Stimulated activated CD8-positive, alpha-beta memory T cell treated with anti-CD3 and anti-CD28 coated beads, Interleukin-15, amount 100 ng/mL, for 4 hours (primary cell): ENCODE data around the gene COL16A1.
A peak's percentile ranks its signal among the peaks of the same experiment; 100 is the strongest.

Source experiments
- DNase-seq, 2 donors: peaks; one replicate each; pipeline ENCODE4 v3.0.0-alpha.2; 2020; ENCODE audit warnings: low read depth in 2 of 2

Gene COL16A1

DNA sequence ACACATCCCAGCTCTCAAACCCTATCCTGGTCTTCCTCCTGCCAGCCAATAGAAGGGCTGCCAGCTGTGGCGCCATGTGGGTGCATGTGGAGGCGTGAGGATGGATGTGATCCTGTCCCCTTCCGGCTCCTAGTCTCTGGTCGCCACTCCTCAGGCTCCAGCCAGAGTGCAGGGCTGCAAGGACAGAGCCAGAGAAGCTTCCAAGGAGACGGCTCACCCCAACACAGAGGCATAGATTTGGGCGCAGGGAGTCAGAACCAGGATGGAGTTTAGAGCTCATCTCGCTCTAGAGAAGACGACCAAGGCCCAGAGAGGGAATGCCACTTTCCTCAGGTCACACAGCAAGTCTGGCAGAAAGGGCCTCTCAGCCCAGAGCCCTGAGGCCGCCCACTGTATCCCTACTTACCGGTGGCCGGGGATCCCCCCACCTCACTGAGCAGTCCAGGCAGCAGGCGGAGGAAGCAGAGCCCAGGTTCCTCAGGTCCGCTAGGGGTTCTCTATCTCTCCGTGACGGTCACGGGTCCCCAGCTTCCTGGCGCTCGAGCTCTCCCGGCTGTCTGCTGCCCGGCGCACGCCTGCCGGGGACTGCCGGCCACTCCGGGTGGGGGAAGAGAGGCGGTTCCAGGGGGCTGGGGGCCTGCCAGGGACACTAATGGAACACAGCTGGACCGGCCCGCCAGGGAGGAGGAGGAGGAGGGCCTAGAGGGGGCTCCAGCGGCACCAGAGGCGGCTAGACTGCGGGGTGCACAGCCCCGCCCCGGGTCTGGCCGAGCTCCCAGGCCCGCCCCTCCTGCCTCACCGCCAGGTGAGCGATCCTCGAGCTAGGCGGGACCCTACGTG lies at the start of gene COL16A1:
Gene COL16A1, minus strand, starts transcription at position 587 of the 840 bp plus-strand sequence. CDS start 1,824 bp downstream, outside the sequence.
- DNase-seq, result no peak

DNA sequence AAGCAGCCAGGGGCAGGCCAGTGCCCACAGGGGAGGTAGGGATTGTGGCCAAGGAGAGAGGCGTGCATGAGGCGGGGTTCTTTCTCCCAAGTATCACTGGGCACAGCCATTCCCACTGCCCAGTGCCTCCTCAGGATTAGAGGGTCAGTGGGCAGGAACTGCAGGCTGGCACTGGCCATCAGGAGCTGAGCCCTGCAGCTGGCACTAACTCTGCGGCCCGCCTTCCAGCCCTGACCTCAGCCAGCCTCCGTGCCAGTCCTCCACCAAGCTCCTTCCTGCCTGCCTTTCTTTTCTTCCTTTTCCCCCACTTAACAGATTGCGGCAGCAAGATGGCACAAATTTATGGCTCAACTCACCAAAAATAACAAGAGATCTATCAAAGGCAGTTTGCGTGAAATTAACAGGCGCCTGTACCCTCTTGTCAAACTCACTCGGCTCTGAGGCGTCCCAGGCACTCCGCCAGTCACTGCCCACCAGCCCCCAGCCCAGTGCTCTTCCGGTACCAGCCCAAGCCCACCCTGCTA lies 49.2 kb upstream of the COL16A1 start:
- no peak for DNase-seq

DNA sequence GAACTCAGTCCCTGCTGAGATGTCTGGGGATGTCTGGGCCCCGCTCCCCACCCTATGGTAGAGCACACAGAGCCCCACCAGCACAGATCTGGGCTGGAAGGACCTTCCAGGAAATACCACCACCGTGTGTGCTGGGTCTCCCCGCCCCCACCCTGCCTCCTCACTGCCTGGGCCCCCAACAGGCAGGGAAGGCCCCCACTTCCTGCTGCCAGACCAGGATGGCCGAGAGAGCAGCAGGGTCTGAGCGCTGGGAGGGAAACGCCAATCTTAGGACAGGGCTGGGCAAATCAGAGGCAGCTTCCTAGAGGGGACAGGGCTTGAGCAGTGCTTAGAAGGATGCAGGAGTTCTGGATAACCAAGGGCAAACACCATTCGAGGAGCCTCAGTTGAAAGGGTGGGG lies 48.4 kb upstream of the COL16A1 start:
- DNase-seq, result no peak

DNA sequence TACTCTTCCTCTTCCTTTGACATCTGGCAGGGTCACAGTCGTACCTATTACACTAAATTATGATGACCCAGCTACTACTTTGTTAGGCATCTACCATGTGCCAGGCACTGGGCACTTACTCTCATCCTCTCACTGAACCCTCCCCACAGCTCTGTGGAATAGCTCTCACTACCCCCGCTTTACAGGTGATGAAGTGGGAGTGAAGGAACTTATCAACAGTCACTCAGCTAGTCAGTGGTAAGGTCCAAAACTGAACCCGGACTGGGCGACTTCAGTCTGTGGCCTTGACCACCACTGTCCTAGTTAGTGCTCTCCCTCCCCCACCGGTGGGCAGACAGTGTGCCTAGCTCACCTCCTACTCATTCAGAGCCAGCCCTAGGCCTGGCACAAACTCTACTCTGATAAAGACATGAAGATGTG lies 48.0 kb upstream of the COL16A1 start:
- no peak for DNase-seq

DNA sequence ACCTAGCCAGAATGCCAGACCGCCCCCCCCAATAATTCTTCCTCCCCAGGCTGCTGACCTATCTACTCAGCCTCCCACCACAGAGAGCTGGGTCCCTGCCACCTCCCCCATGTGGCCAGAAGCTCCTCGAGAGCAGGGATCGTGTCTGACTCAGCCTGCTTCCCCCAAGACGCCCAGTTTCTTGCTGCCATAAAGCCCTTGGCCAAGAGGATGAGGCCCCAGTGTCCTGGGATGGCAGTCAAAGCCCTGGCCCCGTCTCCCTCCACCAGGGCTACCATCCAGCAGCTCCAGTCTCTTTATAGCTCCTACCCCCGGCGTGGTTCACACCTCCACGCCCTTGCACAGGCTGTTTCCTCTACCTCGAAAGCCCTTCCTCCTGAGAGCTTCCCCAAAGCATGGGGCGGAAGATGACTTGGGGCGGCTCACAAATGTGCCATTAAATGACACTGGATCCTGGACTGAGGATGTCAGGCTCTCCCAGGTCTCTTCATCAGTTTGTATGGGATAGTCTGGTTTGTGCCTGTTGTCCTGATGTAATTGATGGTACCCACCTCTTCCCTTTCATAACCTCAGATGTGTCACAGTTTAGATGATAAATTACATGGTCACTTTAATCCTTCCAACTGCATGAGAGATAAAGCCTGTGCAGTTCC lies 47.2 kb upstream of the COL16A1 start:
- no peak for DNase-seq

DNA sequence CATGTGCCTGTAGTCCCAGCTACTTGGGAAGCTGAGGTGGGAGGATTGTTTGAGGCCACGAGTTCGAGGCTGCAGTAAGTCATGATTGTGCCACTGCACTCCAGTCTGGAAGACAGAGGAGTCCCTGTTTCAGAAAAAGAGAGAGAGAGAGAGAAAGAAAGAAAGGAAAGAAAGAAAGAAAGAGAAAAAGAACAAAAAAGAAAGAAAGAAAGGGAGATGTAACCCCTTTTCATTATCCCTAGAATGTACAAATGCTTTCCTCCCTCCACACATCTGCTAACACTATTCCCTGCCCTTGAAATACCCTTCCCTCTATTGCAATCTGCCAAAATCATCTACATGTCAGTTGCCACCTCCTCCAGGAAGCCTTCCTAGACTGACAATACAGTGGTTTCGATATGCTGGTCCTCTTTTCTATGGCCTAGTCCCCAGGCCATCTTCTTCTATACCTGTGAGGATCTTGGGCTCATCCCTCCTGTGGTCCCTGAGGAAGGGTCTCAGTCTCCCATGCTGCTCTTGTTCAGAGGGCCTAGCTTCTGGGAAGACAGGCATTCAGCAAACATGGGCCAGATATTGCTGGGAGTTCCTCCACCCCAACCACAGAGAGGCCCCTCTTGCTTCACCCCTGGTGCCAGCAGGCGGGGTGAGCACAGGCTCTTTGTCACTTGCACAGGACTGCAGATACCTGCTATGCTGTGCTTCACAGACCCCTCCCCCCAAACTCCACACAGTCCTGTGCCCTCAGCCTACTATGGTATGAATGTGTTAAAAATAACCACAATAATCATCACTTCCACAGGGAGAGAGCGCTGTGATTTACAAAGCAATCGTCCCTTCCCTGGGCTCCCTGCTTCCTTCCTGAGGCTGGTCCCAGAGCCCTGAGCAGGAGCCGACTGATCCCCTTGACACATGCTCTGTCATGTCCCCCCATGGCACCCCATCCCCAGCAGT lies 46.2 kb upstream of the COL16A1 start:
- no peak for DNase-seq

DNA sequence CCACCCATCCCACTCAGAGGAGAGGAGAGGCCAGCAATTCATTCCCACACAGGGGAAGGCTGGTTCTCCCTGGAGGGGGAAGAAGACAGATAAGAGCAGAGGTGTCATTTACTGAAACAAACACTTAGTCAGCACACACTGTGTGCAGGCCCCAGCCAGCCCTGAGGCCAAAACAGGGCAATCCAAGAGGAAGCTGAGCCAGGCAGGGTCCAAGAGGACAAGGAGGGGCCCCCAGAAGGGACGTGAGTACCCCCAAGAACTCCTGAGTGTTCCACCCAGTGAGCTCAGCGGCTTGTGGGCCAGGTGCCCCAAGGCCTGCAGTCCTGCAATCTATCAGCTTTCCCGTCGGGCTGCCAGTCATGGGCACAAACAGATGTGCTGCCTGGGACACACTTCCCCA lies 44.5 kb upstream of the COL16A1 start:
- DNase-seq, result no peak

DNA sequence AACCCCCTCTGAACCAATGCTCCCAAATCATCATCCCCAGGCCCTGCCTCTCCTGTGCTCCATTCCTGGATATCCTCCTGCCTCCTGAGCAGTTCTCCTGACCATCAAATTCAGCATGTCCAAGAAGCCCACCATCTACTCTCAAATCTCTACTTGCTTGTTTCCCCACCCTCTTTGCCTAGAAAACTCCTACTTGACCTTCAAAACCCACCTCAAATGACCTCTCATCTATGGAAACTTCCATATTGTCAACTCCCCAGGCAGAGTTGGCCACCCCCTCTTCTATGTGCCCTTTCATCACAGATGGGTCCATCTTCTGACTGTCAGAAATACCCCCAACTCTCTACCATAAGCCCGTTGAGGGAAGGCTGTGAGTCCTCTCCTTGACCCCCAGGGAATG lies 43.5 kb upstream of the COL16A1 start:
- no peak for DNase-seq

DNA sequence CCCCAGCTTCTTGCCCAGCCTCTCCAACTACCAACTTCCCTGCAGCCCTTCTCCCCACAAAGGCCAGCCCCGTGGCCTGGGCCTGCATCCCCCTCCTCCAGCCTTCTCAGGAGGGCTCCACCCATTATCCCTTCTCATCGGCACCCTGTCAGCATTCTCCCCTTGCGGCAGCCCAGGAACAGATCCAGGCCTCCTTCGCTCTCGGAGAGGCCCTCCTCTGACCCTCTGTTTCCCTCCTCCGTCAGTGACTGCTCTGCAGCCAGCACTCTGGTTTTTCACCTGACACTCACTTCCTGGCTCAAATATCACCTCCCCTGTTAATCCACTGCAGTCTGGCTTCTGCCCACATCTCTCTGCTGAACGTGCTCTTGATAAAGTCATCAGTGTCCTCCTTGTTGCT lies 42.9 kb upstream of the COL16A1 start:
- DNase-seq, result no peak

DNA sequence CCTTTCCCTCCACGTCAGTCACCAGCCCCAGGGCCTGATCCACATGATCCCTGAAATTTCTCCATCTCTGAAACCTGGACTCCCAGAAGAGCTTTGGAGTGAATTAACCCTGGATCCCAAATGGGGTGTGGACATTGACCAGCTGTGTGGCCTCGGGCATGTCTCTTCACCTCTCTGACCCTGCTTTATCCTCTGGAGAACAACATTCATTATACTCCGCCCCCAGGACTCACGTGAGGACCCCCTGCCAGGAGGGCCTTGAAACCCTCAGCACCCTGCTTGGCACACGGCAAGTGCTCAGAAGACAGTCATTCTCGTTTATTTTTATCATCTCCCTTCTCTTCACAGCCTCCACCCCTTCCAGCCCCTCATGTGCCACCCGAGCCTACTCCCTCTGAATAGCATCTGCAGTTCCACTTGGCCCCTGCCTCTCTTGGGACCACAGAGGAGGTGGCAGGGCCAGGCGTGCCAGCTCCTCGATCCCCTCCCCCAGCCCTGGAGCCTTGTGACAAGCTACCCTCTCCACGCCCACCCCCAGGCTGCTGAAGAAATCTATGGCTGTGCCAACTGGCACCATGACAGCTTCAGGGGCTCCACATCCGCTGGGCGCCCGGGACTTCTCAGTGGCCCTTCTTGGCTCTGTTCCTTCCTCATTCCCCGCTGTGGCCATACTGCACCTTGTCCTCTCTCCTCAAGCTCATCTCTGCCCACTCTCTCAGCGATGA lies 42.3 kb upstream of the COL16A1 start:
- no peak for DNase-seq

DNA sequence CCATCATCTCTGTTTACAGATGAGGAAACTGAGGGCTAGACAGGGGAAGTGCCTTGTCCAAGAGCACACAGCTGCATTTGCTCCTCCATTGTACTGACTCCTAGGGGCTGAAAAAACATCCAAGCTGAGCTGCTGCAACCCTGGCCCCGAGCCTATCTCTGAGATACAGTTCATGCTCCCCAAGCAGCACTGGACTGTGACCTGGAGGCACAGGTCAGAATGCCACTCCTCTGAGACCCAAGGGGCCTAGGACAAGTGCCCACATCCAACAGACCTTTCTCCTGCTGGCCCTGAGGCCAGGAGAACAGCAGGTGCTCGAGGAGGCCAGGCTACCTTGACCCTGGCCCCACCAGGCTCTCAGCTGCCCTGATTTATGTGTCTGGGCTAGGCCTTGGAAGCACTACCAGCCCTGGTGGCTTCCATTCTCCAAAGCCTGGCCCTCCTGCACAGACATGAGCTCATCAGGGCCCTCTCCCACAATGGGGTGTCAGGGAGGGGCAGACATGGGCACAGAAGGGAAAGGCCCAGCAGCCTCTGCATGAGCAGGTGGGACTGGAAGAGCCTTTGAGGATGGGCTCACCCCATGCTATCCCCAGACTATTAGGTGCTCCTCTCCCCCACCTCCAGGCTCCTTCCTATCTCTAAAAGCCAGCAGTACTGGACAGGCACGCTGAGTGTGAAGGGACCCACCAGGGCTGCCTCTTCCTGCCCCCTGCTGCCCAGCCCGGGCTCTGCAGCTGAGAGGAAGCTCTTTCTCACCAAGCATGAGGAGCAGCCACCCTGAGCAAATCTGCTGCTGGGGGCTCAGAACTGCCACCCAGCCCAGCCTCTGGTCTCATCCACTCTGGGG lies 41.5 kb upstream of the COL16A1 start:
- peak in 1 of 2 donors; percentile 24 for DNase-seq

DNA sequence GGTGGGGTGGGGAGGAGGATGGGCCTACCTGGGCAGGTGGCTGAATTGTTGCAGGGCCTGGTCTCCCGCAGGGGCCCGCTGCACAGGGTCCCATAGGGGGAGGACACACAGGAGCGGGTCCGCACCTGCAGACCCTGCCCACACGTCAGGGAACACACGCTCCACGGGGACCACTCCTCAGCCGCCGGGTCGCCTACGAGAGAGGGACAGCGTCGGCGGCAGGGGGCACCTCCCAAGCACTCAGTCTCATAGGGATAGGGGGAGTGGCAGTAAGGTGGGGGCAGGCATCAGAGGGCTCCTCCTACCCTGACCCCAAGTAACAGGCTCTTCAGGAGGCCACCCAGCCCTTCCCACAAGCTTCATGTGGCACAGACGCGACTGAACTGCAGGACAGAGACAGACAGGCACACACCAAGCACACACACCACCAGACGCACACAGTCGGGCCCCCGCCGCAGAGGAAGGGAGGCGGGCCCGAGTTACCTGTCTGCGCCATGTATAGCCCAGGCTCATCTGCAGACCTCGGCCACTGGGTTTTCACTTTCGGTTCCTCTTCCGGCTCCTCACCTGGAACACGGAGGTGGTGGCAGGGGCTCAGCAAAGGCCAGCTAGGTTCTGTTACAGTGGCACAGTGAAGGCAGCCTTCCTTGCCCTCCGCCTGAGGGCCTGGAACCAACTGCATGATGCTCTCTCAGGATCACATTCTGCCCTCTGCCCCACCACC lies 40.5 kb upstream of the COL16A1 start:
- DNase-seq, result no peak

DNA sequence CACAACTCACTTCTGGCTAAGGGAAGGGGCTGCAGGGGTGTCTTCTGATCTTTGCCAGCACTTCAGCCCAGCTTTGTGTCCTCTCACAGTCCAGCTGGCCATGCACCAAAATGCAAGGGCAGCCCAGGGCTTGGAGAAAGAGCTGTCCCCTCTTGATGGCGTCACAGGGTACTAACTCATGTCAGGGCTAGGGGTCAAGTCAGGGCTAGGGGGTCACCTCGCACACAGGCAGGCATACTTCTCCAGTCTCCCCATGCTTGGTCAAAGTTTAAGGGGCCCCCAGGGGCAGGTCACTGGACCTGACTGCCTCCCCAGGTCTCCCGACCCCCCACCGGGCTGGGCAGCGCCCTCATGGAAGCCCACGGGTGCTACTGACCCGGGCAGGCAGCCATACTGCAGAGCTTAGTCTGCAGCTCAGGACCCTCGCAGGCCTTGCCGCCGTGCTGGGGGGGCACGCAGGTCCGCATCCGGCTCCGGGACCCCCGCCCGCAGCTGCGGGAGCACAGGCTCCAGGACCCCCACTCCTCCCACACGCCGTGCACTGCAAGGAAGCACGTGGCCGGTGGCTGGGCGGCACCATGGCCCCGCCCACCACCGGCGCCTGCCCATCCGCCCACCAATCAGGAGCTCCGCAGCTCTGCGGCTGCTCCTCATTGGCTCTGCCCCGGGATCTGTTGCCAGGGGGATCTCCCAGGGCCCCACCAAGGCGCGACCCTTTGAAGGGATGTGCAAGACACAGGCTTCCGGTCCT lies 38.8 kb upstream of the COL16A1 start:
- no peak for DNase-seq

DNA sequence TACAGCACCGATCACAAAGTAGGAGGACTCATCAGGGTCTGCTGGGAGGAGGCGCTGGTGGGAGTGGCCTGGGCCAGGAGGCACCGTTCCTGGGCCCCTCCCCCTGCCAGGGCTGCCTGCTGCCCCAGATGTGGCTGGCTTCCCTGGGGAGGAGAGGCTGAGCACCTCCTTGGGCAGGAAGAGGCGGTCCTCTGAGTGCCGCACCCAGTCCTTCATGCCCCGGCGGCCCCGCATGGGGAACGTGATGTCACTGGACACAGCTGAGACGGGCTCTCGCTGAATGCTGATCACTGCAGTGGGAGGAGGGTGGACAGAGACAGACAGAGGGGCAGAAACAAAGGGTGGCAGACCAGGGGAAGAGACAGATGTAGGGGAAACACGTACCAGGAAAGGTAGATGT lies 35.5 kb upstream of the COL16A1 start:
- DNase-seq, result no peak

DNA sequence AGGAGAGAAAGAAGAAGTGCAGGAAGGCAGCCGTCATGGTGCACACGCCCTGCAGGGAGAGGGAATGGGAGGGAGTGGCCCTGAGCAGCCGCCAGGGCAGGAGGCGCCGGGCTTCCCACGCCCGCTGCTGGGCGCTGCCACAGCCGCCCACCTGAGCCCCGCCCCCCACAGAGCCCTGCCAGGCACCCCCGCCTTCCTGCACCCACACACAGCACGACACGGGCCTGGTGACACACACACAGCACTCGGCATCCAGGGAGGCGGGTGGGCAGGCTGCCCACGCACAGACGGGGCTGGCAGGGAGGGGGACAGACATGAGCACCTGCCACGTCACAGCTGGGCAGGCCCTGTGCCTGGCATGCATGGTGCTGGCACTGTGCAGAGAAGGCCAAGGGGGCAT lies 32.9 kb upstream of the COL16A1 start:
- DNase-seq, result peak; percentile 54 to 73

DNA sequence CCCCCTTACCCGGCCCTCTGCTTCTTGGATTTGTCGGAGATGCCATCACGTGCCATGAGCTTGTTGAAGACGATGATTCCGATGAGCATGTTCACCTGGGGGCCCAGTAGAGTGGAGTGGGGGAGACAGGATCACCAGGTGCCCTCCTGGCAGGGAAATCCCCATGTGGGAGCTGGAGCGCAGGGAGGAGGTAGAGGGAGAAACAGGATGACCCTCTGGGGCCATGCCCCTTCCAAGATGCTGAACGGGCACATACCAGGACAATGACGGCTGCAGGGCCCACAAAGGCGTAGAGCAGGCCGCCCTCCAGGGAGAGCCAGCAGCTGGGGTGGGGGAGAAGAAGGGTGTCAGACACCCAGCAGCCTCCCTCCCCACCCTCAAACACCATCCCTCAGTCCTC lies 31.8 kb upstream of the COL16A1 start:
- no peak for DNase-seq

DNA sequence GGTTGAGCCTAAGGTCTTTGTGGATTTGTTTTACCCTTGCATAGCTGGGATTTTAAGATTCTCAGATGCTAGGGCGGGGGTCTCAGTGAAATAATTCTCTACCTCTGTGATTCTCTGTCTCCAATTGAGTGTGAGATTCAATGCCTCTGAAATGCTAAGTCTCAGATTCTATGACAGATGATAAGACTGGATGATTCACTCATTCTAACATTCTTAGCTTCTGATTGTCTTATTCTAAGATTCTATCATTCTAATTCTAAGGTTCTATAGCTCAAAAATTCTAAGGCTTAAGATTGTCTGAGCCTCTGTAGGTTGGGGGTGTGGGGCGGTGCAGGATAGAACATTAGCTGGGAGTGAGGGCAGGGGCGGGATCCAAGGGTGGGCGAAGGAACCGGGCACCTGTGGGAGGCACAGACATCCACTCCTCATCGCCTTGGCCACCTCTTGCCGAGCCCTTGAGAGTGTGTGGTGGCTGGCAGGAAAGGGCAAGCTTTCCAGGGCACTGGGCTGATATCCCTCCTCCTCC lies 30.8 kb upstream of the COL16A1 start:
- DNase-seq, result no peak

DNA sequence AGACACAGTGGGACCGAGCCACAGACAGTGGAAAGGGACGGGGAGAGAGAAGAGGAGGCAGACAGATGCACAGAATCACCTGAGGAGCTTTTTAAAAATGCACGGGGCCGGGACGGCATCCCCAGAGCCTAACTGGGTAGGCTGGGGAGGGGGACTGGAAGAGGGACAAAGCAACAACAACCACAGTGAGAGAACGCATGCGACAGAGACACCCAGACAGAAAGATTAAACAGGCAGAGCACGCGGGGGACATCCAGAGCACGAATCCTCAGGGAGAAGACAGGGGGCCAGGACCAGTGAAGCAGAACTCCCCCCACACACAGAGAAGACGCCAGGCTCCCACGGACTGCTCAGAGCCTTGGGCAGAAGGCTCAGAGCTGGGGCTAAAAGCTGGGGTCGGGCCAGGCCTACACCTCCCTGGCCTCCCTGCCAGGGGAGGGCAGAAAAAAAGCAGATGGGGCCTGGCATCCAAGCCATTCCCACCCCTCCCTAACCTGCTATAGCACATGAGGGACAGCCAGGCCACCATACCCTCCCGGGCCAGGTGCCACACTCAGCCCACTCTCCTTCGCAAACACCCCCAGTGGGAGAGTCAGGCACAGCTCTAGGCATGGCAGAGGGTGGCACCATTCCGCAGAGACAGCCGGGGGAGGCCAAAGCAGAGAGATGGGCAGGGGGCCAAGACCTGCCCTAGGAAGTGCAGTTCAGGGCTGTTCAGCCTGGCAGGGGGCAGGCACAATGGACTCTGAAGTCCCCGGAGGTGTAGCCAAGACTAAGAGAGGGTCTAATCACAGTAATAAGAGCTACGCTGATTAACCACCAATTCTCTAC lies 29.8 kb upstream of the COL16A1 start:
- DNase-seq, result no peak
